Measurements from ENCODE around the gene ARF6.
"Not testable (repeated sequence)": the region's sequence is repeated elsewhere in the genome, so short reads cannot be mapped to it uniquely, and the experiment has no call there.

Gene ARF6

DNA sequence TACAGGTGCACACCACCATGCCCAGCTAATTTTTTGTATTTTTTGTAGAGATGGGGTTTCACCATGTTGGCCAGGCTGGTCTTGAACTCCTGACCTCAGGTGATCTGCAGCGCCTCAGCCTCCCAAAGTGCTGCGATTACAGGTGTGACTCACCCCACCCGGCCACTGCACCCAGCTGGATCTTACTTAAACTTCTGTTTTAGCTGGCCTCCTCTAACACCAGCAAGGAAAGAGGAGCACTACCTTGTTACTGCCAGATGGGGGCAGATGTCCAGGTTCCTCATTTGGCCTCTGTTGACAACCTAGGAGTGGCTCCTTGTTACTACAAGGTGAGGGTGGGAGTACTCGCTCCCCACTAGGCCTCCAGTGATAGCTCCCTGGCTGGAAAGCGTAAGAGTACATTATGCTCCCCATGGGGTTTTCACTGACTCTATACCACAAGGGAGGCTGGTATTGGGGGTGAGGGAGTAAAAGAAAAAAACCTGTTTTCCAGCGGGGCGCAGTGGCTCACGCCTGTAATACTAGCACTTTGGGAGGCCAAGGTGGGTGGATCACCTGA, 13.2 kb upstream of the ARF6 start:
- peak; percentile 85 to 88 for ATAC-seq

GRCh38 chr14:49880267-49881064, 12.4 kb upstream of the ARF6 start:
- peak in 1 of 2 donors; percentile 19 for ATAC-seq

- ATAC-seq: no peak
These were observed 11.4 kb upstream of the ARF6 start for GRCh38 chr14:49881350-49882001.

- ATAC-seq: no peak
These were observed 9.8 kb upstream of the ARF6 start for GRCh38 chr14:49882826-49883694.

GRCh38 chr14:49886523-49886922, 6.4 kb upstream of the ARF6 start:
- no peak for ATAC-seq

- no peak for ATAC-seq
These were observed 4.6 kb upstream of the ARF6 start for GRCh38 chr14:49888293-49888692.

GRCh38 chr14:49892301-49892635, 614 bp upstream of the ARF6 start:
- peak; percentile 8 to 9 for ATAC-seq

GRCh38 chr14:49893309-49894213, 679 bp downstream of the ARF6 start:
- peak; percentile 41 to 47 for ATAC-seq

- ATAC-seq: peak; percentile 53 to 57
These were observed 1.6 kb downstream of the ARF6 start for GRCh38 chr14:49894214-49895107.

DNA sequence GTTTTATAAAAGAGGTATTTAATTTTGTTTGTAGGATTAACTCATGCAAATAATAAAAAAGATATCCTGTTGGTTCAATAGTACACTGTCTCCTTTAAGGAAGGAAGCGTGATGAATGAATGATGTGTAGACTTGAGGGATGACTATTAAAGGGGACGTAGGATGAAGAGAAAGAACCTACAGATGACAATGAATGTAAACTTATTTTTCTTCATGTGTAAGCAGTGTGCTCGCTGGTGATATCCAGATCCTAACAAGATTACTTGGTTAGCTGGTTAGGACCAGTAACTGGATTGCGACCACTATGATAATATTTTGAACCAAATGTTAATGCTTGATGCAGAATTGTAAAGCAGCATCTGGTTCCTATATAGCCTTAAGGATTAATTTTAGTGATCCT, 2.6 kb downstream of the ARF6 start:
- peak; percentile 6 to 8 for ATAC-seq

- not testable (repeated sequence) for ATAC-seq
These were observed 3.4 kb downstream of the ARF6 start for GRCh38 chr14:49896272-49896671.

DNA sequence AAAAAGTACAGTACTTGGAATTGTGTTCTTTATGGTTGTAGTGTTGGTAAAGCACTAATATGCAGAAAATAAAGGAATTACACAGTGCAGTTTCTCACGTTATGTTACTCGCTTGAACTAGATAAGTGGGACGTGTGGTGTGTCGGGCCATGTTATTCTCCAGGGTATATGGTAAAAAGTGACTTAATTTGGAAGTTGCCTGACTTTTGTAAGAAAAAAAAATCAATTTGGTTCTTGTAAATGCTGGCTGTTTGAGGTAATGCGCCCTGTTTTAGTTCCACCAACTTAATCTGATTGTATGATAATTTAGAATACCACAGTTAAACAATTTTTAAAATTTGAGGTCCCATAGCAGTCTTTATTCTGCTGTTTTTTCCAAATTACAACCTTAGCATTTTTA, 4.1 kb downstream of the ARF6 start:
- no peak for ATAC-seq

DNA sequence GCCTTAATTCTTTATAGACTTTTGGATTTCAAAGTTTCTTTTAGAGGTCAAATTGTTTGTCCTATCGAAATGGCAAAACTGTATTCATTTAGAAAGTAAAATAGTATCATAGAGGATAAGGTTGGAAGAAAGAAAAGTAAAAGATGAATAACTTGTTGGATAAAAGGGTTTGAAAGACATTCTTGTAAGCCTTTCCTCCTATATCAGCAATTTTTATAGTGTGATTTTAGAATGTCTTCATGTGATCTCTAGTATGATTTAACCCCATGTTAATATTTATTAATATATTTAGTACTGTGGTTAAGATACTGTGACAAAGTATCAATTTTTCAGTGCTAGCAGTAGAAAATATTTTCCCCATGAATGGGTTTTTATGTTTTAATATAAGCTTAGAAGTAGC, 4.5 kb downstream of the ARF6 start:
- ATAC-seq: no peak

- ATAC-seq: no peak
These were observed 5.1 kb downstream of the ARF6 start for GRCh38 chr14:49897965-49898364.

GRCh38 chr14:49898485-49898884, 5.6 kb downstream of the ARF6 start:
- no peak for ATAC-seq

DNA sequence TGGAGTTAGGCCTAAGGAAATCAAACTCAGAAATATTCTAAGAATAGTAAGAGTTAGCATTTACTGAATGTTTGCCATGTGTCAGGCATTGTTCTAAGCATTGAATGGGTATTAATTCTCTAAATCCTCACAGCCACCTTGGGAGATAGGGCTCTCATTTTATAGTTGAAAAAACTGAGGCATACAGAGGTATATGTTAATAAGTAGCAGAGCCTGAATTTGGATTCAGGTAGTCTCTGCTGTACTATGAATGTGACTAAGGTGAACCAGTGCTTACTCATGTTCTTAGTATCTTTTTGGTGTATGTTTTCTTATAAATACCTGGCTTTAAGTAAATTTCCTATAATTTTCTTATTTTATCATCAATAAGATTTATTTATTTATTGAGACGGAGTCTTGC, 8.1 kb downstream of the ARF6 start:
- peak; percentile 24 to 29 for ATAC-seq

- not testable (repeated sequence) for ATAC-seq
These were observed 9.9 kb downstream of the ARF6 start for GRCh38 chr14:49902679-49903246.

- ATAC-seq: no peak
These were observed 11.4 kb downstream of the ARF6 start for GRCh38 chr14:49904270-49904669.

DNA sequence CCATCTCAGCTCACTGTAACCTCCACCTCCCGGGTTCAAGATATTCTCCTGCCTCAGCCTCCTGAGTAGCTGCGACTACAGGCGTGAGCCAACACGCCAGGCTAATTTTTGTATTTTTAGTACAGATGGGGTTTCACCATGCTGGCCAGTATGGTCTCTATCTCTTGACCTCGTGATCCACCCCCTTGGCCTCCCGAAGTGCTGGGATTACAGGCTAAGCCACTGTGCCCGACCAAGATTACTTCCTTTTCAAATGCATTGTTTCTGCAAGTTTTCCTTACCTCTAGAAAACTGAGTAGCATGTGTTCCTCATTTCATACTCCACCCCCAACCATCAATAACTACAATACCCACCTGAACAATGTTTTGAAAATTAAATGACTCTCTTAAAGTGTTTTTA, 13.1 kb downstream of the ARF6 start:
- no peak for ATAC-seq

GRCh38 chr14:49907186-49907585, 14.3 kb downstream of the ARF6 start:
- ATAC-seq: no peak

GRCh38 chr14:49908433-49908782, 15.5 kb downstream of the ARF6 start:
- no peak for ATAC-seq

Data from activated CD4-positive, CD25-positive, alpha-beta regulatory T cell treated with anti-CD3 and anti-CD28 coated beads, Interleukin-2, amount 50 U/mL, for 24 hours (primary cell).